Measurements from ENCODE around the gene CNPPD1. TPM values are rescaled to one million over a fixed set of nuclear protein-coding genes. Genes with fewer than 3 reads are reported as not detected.

The CNPPD1 gene
- total and polyA plus RNA-seq, 8 donors, result 12.8 to 48.2 (median 35.2) TPM

DNA sequence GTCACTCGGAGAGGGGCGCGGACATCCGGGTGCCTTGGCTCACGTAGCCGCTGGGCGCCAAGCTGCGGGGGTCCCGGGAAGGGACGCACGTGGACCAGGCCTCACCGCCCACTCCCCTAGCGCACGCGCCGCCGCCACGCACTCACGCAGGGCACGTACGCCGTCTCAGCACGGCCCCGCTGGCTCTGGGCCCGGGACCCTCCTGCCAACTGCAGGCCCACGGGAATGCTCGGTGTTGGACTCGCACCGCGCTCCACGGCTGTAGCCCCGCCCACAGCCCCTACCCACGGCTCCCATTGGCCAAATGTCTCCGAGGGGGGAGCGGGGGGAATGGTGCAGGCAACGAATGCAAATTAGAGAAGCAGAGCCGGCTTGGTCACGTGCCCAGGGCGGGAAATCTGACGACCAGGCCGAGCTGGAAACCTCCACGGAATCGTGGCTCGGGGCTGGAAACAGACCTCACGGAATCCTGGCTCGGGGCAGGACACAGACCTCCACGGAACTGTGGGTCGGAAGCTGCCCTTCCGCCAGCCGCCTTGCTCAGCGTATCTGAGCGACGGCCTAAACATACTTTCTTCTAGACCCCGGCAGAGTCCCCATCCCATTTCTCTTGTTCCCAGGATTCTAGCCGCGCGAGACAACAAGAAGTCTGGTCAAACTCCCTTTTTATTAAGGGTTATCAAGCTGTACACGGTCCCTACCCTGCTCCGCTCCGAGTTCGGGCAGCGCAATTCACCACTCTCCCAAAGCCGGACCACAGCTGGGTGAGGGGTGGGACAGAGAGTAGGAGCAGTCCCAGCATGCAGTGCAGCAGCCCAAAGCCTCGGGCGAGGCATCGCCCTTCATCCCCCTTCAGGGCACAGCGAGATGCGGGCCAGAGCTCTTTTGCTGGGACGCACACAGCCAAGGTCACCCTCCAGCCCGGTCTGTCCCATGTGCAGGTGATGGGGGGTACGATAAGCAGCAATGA, 42.3 kb upstream of the CNPPD1 start, which contains the start of gene ABCB6:
Gene ABCB6 (minus strand): TSS at position 227 of the 970 bp plus-strand sequence. CDS start 285 bp downstream, outside the sequence.
- Histone ChIP-seq H3K36me3 (peaks cover 62 to 71% (median 65%) of the 10 kb centered on the region in 4 donors), H3K4me3 (peak within 1 kb of the TSS; percentile 50 to 69 (median 60)), H3K27ac (peak within 1 kb of the TSS; percentile 81 to 95 (median 94)), H3K9me3 (no peaks in the 10 kb centered on the region), H3K4me1 (peaks cover 25 to 49% (median 39%) of the 10 kb centered on the region in 4 donors), H3K27me3 (no peaks in the 10 kb centered on the region)
- 8 to 10% (median 8%) methylated on average over 31 to 71 of the region's 71 CpGs for WGBS, 5 donors
- intact Hi-C loops (cut with DNase I; ENCODE audit: low total_unique reads), result loop anchor here (5.0 kb wide), 1 partner anchor 47 kb away; the partner anchor contains the start of gene SLC23A3
- TF ChIP-seq POLR2A (IDR thresholded peaks at IDR 0.05), result peak in 2 of 4 donors; percentile 22 to 47
- TF ChIP-seq POLR2AphosphoS5 (IDR thresholded peaks at IDR 0.05), result peak; percentile 53 to 87 (median 77)
- no peak for TF ChIP-seq EP300 (IDR thresholded peaks at IDR 0.05)
- no peak for TF ChIP-seq CTCF (IDR thresholded peaks at IDR 0.05)
- DNase-seq, result peak; percentile 96 to 98

DNA sequence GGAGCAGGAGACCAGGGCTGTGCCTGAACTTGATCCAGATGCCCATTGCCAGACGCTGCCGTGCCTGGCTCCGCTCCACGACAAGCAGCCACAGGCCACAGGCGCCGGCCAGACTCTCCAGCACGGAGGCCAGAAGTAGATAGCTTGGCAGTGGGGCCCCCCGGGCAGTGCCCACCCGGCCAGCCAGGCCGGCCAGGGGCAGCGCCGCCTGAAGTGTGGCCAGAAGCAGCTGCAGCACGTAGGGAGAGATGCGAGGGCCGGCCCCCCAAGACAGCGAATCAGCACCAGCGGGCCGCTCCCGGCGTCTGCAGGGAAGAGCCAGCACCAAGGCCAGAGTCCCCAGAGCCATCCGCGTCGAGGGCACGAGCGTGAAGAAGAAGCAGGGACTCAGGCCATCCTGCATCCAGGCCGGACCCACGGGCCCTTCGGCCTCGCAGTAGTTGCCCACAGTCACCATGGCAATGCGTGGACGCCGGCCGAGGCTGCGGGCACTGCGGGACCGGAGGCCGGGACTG, 41.5 kb upstream of the CNPPD1 start:
- Histone ChIP-seq H3K27me3 (no peaks in the 10 kb centered on the region), H3K36me3 (peaks cover 60 to 71% (median 65%) of the 10 kb centered on the region in 4 donors), H3K9me3 (no peaks in the 10 kb centered on the region), H3K4me1 (peaks cover 25 to 49% (median 39%) of the 10 kb centered on the region in 4 donors), H3K4me3 (peak overlapping the region; percentile 50 to 69 (median 60)), H3K27ac (peak overlapping the region; percentile 81 to 95 (median 94))
- intact Hi-C loops (cut with DNase I; ENCODE audit: low total_unique reads), result loop anchor here (5.0 kb wide), 1 partner anchor 46 kb away; the partner anchor contains the start of gene SLC23A3
- whole genome bisulfite sequencing, 5 donors, result 0 to 3% (median 0%) methylated on average over 8 to 37 of the region's 37 CpGs
- TF ChIP-seq CTCF (IDR thresholded peaks at IDR 0.05), result no peak
- no peak for TF ChIP-seq EP300 (IDR thresholded peaks at IDR 0.05)
- no peak for TF ChIP-seq POLR2AphosphoS5 (IDR thresholded peaks at IDR 0.05)
- TF ChIP-seq POLR2A (IDR thresholded peaks at IDR 0.05), result no peak
- peak; percentile 72 to 85 for DNase-seq

- Histone ChIP-seq H3K9me3 (no peaks in the 10 kb centered on the region), H3K36me3 (peaks cover 56 to 68% (median 63%) of the 10 kb centered on the region in 4 donors), H3K4me1 (peaks cover 25 to 49% (median 39%) of the 10 kb centered on the region in 4 donors), H3K27ac (peak overlapping the region in 3 of 5 donors; percentile 89 to 95 (median 94)), H3K4me3 (no peak overlapping the region), H3K27me3 (no peaks in the 10 kb centered on the region)
- TF ChIP-seq CTCF (IDR thresholded peaks at IDR 0.05) (no peak), POLR2AphosphoS5 (IDR thresholded peaks at IDR 0.05) (no peak), EP300 (IDR thresholded peaks at IDR 0.05) (no peak), POLR2A (IDR thresholded peaks at IDR 0.05) (no peak)
- 81 to 94% (median 88%) methylated on average over 6 of the region's 6 CpGs for WGBS, 5 donors
- DNase-seq, result no peak
- intact Hi-C loops (cut with DNase I; ENCODE audit: low total_unique reads), result loop anchor here (5.0 kb wide), 1 partner anchor 44 kb away; the partner anchor contains the start of gene SLC23A3
Observed at GRCh38 chr2:219216535-219216915, 39.8 kb upstream of the CNPPD1 start.
